Measurements from ENCODE around the gene MMUT. TPM values are rescaled to one million over a fixed set of nuclear protein-coding genes. Genes with fewer than 3 reads are reported as not detected.
A peak's percentile ranks its signal among the peaks of the same experiment; 100 is the strongest.

Gene MMUT
- total RNA-seq: 10 to 100 TPM; 14.5 to 15.4 TPM
- 10 to 100 TPM in 1 of 2 donors, 1 to 10 TPM in 1; 9.1 to 13.5 TPM for polyA plus RNA-seq

DNA sequence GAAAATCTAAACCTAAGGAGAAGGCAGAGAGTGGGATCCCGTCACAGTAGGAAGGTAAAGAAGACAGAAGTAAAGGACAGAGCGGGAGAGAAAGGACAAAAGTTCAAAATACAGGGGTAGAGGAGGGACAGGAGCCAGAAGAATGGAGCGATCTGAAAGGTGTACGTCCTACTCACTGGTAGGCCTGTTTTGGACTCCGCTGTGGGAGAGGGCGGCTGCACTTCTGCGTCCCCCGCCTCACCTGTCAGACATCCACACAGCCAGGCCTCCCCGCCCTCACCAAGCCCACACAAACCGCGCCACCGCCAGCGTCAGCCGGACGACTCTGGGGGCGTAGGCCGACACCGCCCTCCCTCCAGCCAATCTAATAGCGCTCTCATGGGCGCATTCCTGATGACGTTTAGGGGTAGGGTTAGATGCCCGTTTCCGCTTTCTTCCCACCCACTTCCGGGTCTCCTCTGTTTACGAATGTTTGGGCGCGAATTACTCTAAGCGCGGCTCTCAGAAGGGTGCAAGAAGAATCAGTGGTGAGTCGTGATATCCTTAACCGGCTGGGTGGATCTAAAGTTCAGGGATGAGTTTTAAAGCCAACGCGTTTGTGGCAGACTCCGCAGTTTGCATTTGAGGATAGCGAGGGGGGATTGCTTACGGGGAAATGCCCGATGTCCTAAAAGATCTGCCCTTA lies at the start of gene MMUT, which contains the start of gene CENPQ:
MMUT (minus strand) TSS at position 327 of the 685 bp plus-strand sequence. CDS start 3,787 bp downstream, outside the sequence.
CENPQ (plus strand) TSS at position 444 of the 685 bp plus-strand sequence. CDS start 6,807 bp downstream, outside the sequence.
- peak within 1 kb of the TSS; percentile 76 for H3K27ac ChIP-seq (ENCODE audit: low read depth, low read length)
- no peaks in the 10 kb centered on the region for H3K9me3 ChIP-seq (ENCODE audit: control insufficient read depth in 1 of 2, low read length in 2 of 2)
- no peaks in the 10 kb centered on the region for H3K27me3 ChIP-seq (ENCODE audit: insufficient read depth, low read length)
- H3K4me3 ChIP-seq (ENCODE audit: low read length in 2 of 2): peak within 1 kb of the TSS; percentile 68 to 91
- Mint-ChIP-seq H3K4me1 (peaks cover 25 to 60% (median 42%) of the 10 kb centered on the region in 4 donors), H3K4me3 (peak within 1 kb of the TSS; percentile 94 to 99 (median 98)), H3K27ac (peak within 1 kb of the TSS; percentile 87 to 99 (median 98)), H3K9me3 (no peaks in the 10 kb centered on the region), H3K27me3 (no peaks in the 10 kb centered on the region), H3K36me3 (peaks cover 10 to 24% of the 10 kb centered on the region in 2 donors)
- intact Hi-C loops (cut with micrococcal nuclease): loop anchor here (2.0 kb wide), 1 partner anchor 1986 kb away; the partner anchor contains the start of gene CD2AP
- H3K4me1 ChIP-seq (ENCODE audit: insufficient read depth, low read length): peaks cover 26% of the 10 kb centered on the region
- ChIA-PET POLR2A (ENCODE audit: partially characterized antibody) (no interaction called here), CTCF (ENCODE audit: partially characterized antibody) (interaction anchor here (1.0 kb wide), 1 partner anchor 10 kb away, joined by 3 read pairs; no protein-coding TSS in a partner anchor)
- DNase-seq: peak; percentile 92 to 94 (median 94)
- H3K36me3 ChIP-seq (ENCODE audit: insufficient read depth, low read length): no peaks in the 10 kb centered on the region

DNA sequence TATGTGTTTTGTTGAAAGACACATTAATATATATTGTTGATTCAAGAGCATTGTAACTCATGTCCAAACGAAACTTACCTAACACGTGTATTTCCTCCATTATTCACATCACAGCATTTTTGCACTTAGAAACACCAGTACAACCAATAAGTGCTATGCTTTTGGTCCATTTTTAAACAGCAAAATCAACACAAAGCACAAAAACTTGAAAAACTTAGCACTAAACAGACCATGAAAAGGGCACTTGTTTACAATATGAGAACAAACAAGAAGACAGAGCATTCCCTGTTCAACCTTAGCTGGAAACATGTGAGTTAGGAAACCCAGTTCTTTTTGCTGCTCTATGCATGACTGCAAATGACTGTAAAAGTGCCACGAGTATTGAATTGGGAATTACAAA lies 46.3 kb upstream of the MMUT start:
- Mint-ChIP-seq H3K27ac (no peak overlapping the region), H3K27me3 (peaks cover 19 to 20% of the 10 kb centered on the region in 2 donors), H3K36me3 (no peaks in the 10 kb centered on the region), H3K9me3 (peaks cover 0 to 8% (median 0%) of the 10 kb centered on the region in 8 donors), H3K4me3 (no peak overlapping the region), H3K4me1 (no peaks in the 10 kb centered on the region)
- Histone ChIP-seq H3K4me3 (ENCODE audit: low read length in 2 of 2) (no peak overlapping the region), H3K36me3 (ENCODE audit: insufficient read depth, low read length) (no peaks in the 10 kb centered on the region), H3K27ac (ENCODE audit: low read depth, low read length) (no peak overlapping the region), H3K4me1 (ENCODE audit: insufficient read depth, low read length) (no peaks in the 10 kb centered on the region), H3K9me3 (ENCODE audit: control insufficient read depth in 1 of 2, low read length in 2 of 2) (no peaks in the 10 kb centered on the region), H3K27me3 (ENCODE audit: insufficient read depth, low read length) (no peaks in the 10 kb centered on the region)
- intact Hi-C loops (cut with micrococcal nuclease): no loop called here
- CTCF ChIA-PET (ENCODE audit: partially characterized antibody): no interaction called here
- DNase-seq: no peak
- POLR2A ChIA-PET (ENCODE audit: partially characterized antibody): no interaction called here

DNA sequence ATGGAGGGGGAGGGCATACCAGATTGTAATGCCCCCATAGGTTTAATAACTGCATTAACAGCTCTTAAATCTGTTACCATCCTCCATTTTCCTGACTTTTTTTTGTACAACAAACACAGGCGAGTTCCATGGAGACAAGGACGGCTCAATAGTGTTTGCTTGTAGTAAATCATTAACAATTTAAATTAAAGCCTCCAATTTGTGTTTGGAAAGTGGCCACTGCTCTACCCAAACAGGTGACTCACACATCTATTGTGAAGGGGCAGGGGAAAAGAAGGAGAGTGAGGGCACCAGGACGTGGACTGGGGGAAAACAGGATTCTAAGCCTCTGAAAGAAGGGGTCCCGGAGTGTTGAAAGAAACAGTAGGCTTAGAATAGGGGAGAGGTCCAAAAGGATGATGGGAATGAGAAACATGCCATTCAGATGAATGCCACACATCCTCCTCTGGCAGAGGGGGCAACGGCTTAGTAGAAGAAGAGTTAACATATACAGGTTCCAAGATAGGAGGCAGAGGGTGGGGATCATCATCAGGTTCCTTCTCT lies 43.6 kb upstream of the MMUT start:
- H3K36me3 Mint-ChIP-seq: no peaks in the 10 kb centered on the region
- POLR2A ChIA-PET (ENCODE audit: partially characterized antibody): no interaction called here
- Histone ChIP-seq H3K27ac (ENCODE audit: low read depth, low read length) (no peak overlapping the region), H3K36me3 (ENCODE audit: insufficient read depth, low read length) (no peaks in the 10 kb centered on the region), H3K4me1 (ENCODE audit: insufficient read depth, low read length) (no peaks in the 10 kb centered on the region), H3K27me3 (ENCODE audit: insufficient read depth, low read length) (no peaks in the 10 kb centered on the region), H3K9me3 (ENCODE audit: control insufficient read depth in 1 of 2, low read length in 2 of 2) (no peaks in the 10 kb centered on the region), H3K4me3 (ENCODE audit: low read length in 2 of 2) (no peak overlapping the region)
- no peaks in the 10 kb centered on the region for H3K4me1 Mint-ChIP-seq
- H3K9me3 Mint-ChIP-seq: peaks cover 0 to 8% (median 0%) of the 10 kb centered on the region in 8 donors
- intact Hi-C loops (cut with micrococcal nuclease): no loop called here
- no peak overlapping the region for H3K4me3 Mint-ChIP-seq
- DNase-seq: no peak
- CTCF ChIA-PET (ENCODE audit: partially characterized antibody): no interaction called here
- no peak overlapping the region for H3K27ac Mint-ChIP-seq
- peaks cover 10 to 14% of the 10 kb centered on the region in 2 donors for H3K27me3 Mint-ChIP-seq

DNA sequence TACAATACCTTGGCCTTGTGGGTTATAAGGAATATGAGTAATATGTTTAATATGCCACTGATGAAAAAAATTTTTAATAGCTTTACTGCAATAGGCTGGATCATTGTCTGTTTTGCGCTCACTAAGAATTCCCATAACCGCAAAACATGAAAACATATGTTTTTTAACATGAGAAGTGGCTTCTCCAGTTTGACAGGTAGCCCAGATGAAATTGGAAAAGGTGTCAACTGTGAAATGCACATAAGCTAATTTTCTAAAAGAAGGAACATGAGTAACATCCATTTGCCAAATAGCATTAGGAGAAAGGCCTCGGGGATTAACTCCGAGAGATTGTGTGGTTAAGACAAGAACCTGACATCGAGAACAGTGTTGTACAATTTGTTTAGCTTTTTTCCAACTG lies 41.6 kb upstream of the MMUT start:
- Histone ChIP-seq H3K4me1 (ENCODE audit: insufficient read depth, low read length) (no peaks in the 10 kb centered on the region), H3K27me3 (ENCODE audit: insufficient read depth, low read length) (no peaks in the 10 kb centered on the region), H3K9me3 (ENCODE audit: control insufficient read depth in 1 of 2, low read length in 2 of 2) (no peaks in the 10 kb centered on the region), H3K27ac (ENCODE audit: low read depth, low read length) (no peak overlapping the region), H3K36me3 (ENCODE audit: insufficient read depth, low read length) (no peaks in the 10 kb centered on the region), H3K4me3 (ENCODE audit: low read length in 2 of 2) (no peak overlapping the region)
- Mint-ChIP-seq H3K36me3 (no peaks in the 10 kb centered on the region), H3K27me3 (peaks cover 6 to 14% of the 10 kb centered on the region in 2 donors), H3K9me3 (peaks cover 0 to 8% (median 0%) of the 10 kb centered on the region in 8 donors), H3K4me1 (no peaks in the 10 kb centered on the region), H3K27ac (no peak overlapping the region), H3K4me3 (no peak overlapping the region)
- intact Hi-C loops (cut with micrococcal nuclease): no loop called here
- POLR2A ChIA-PET (ENCODE audit: partially characterized antibody): no interaction called here
- CTCF ChIA-PET (ENCODE audit: partially characterized antibody): no interaction called here
- no peak for DNase-seq

DNA sequence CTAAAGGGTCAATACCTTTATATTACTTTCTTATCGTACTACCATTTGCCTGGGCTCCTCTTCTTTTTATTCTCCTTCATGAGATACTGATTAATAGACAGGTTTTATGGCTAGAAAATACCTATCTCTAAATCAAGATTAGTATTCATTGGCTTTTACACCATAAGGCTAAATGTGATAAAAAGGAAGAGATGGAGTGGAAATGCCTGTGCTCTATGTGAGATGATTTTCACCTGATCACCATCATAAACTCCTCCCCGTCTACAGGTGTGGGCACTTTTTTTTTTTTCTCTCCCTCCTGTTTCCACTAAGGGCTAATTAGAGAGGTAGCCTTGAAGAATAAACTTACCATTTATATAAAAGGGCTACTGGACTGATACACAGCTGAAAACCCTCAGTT lies 36.6 kb upstream of the MMUT start, which contains the start of gene GLYATL3:
GLYATL3 (plus strand) TSS at position 301 of the 400 bp plus-strand sequence. CDS start 12,068 bp downstream, outside the sequence.
- Mint-ChIP-seq H3K36me3 (peaks cover 0 to 10% of the 10 kb centered on the region in 2 donors), H3K4me1 (no peaks in the 10 kb centered on the region), H3K27ac (no peak within 1 kb of the TSS), H3K9me3 (no peaks in the 10 kb centered on the region), H3K27me3 (no peaks in the 10 kb centered on the region), H3K4me3 (no peak within 1 kb of the TSS)
- Histone ChIP-seq H3K27me3 (ENCODE audit: insufficient read depth, low read length) (no peaks in the 10 kb centered on the region), H3K4me1 (ENCODE audit: insufficient read depth, low read length) (no peaks in the 10 kb centered on the region), H3K4me3 (ENCODE audit: low read length in 2 of 2) (no peak within 1 kb of the TSS), H3K36me3 (ENCODE audit: insufficient read depth, low read length) (no peaks in the 10 kb centered on the region), H3K27ac (ENCODE audit: low read depth, low read length) (no peak within 1 kb of the TSS), H3K9me3 (ENCODE audit: control insufficient read depth in 1 of 2, low read length in 2 of 2) (no peaks in the 10 kb centered on the region)
- ChIA-PET CTCF (ENCODE audit: partially characterized antibody) (no interaction called here), POLR2A (ENCODE audit: partially characterized antibody) (no interaction called here)
- intact Hi-C loops (cut with micrococcal nuclease): no loop called here
- DNase-seq: no peak

DNA sequence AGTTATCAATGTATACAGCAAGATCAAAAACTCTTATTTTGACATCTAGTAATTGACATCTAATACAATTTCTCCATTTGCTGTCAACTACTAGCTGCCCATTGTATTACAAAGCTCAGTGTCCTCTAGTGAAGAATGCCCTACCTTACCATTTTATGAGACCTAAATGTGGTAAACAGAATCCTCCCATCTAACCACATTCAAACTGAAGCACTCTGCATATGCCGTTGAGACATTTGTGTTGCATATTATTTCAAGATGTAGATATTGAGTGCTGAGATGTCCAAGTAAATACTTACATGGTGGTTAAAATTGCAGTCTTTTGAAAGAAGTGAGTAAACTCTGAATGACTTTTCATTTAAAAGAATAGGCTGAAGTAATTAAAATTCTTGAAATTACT lies 36.1 kb upstream of the MMUT start:
- H3K27me3 Mint-ChIP-seq: no peaks in the 10 kb centered on the region

DNA sequence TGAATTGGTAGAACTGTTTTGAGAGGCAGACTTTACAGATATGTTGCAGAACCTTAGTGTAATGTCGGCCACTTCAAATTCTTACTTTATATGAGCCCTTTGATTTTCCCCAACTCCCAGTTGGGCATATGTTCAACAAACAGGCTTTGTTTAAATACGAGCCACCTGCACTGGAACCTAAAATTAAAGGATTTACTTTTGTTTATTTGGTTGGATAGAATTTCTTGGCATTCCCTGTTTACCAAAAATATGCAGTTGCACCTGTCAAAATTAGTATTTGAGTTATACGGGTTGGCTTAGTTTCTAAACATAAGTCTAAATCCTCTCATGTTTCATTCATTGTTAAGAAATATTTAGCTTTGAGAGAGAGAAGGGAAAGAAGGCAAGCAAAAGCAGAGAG lies 34.3 kb upstream of the MMUT start:
- Histone ChIP-seq H3K4me3 (ENCODE audit: low read length in 2 of 2) (no peak overlapping the region), H3K36me3 (ENCODE audit: insufficient read depth, low read length) (no peaks in the 10 kb centered on the region), H3K27ac (ENCODE audit: low read depth, low read length) (no peak overlapping the region), H3K4me1 (ENCODE audit: insufficient read depth, low read length) (no peaks in the 10 kb centered on the region), H3K27me3 (ENCODE audit: insufficient read depth, low read length) (no peaks in the 10 kb centered on the region), H3K9me3 (ENCODE audit: control insufficient read depth in 1 of 2, low read length in 2 of 2) (no peaks in the 10 kb centered on the region)
- intact Hi-C loops (cut with micrococcal nuclease): no loop called here
- Mint-ChIP-seq H3K27ac (no peak overlapping the region), H3K4me1 (no peaks in the 10 kb centered on the region), H3K27me3 (no peaks in the 10 kb centered on the region), H3K9me3 (no peaks in the 10 kb centered on the region), H3K4me3 (no peak overlapping the region), H3K36me3 (peaks cover 6 to 26% of the 10 kb centered on the region in 2 donors)
- no peak for DNase-seq
- ChIA-PET POLR2A (ENCODE audit: partially characterized antibody) (no interaction called here), CTCF (ENCODE audit: partially characterized antibody) (no interaction called here)

More for the DNA sequence above, 36.1 kb upstream of the MMUT start:
- Histone ChIP-seq H3K9me3 (ENCODE audit: control insufficient read depth in 1 of 2, low read length in 2 of 2) (no peaks in the 10 kb centered on the region), H3K27ac (ENCODE audit: low read depth, low read length) (no peak overlapping the region), H3K27me3 (ENCODE audit: insufficient read depth, low read length) (no peaks in the 10 kb centered on the region), H3K4me1 (ENCODE audit: insufficient read depth, low read length) (no peaks in the 10 kb centered on the region), H3K36me3 (ENCODE audit: insufficient read depth, low read length) (no peaks in the 10 kb centered on the region), H3K4me3 (ENCODE audit: low read length in 2 of 2) (no peak overlapping the region)
- intact Hi-C loops (cut with micrococcal nuclease): no loop called here
- DNase-seq: no peak
- Mint-ChIP-seq H3K27ac (no peak overlapping the region), H3K4me1 (no peaks in the 10 kb centered on the region), H3K9me3 (no peaks in the 10 kb centered on the region), H3K4me3 (no peak overlapping the region), H3K36me3 (peaks cover 2 to 14% of the 10 kb centered on the region in 2 donors)
- CTCF ChIA-PET (ENCODE audit: partially characterized antibody): no interaction called here
- POLR2A ChIA-PET (ENCODE audit: partially characterized antibody): no interaction called here

Data from CD4-positive, alpha-beta memory T cell (primary cell).